Suppressor macrophage (primary cell): ENCODE results near the gene DCAF15.
"Not testable (repeated sequence)": the region's sequence is repeated elsewhere in the genome, so short reads cannot be mapped to it uniquely, and the experiment has no call there.

Experiments used
- DNase-seq, 4 experiments: peaks; one replicate each; pipeline ENCODE4 v3.0.0-alpha.2; 2020 to 2022
- total RNA-seq, 17 experiments: gene quantifications; one replicate each; lab custom pipeline; 2026; ENCODE audit warnings: mixed read lengths in 6 of 17, inconsistent platforms in 3 of 17; lab: John Stamatoyannopoulos, UW

The DCAF15 gene, protein sequence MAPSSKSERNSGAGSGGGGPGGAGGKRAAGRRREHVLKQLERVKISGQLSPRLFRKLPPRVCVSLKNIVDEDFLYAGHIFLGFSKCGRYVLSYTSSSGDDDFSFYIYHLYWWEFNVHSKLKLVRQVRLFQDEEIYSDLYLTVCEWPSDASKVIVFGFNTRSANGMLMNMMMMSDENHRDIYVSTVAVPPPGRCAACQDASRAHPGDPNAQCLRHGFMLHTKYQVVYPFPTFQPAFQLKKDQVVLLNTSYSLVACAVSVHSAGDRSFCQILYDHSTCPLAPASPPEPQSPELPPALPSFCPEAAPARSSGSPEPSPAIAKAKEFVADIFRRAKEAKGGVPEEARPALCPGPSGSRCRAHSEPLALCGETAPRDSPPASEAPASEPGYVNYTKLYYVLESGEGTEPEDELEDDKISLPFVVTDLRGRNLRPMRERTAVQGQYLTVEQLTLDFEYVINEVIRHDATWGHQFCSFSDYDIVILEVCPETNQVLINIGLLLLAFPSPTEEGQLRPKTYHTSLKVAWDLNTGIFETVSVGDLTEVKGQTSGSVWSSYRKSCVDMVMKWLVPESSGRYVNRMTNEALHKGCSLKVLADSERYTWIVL
- total RNA-seq, result 12.6 to 41.4 (median 20.3) reads per million in 17 experiments

DNA sequence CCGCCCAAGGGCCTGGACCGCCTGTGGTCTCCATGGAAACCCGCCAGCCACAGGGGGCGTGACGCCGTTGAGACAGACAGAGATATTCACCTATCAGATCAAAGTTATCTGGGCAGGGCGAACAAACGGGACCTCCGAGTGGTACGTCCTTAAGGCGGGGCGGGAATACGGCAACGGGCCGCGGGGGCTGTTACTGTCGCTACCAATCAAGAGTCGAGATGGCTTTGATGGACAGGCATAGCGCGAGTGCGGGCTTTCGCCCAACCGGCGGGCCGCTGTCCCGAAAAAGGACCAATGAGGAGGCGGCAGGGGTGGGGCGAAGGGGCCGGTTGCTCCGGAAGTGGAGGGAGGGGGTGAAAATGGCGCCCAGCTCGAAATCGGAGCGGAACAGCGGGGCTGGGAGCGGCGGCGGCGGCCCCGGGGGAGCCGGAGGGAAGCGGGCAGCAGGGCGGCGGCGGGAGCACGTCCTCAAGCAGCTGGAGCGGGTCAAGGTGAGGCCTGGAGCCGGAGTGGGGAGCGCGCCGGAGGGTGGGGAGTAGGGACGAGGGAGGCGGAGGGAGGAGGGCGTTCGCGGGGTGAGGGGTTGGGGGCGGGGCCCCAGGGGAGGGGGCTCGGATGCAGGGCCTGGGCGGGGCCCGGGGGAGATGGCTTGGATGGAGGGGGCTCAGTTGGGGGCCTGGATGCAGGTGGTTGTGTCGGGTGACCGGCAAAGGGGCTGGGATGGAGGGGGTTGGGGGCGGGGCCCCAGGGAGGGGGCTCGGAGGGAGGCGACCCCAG, at the start of gene DCAF15:
Gene DCAF15 (plus strand): TSS at position 356 of the 777 bp plus-strand sequence. CDS start 4 bp downstream, at position 360.
- DNase-seq, result peak; percentile 100

DNA sequence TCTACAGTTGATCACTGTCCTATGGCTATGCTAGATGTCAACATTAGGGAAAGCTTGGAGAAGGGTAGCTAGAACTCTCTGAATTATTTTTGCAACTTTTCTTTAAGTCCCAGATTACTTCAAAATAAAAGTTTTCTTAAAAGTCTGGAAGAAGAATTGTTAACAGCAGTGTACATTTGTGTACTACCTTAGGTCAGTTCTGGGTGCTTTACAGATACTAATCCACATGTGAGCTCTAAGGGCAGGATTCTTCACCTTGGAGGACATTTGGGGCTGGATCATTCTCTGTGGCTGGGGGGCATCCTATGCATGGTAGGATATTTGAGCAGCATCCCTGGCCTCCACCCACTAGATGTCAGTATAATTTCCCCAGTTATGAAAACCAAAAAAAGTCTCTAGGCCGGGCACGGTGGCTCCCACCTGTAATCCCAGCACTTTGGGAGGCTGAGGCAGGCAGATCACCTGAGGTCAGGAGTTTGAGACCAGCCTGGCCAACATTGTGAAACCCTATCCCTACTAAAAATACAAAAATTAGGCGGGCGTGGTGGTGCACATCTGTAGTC, 49.2 kb upstream of the DCAF15 start:
- DNase-seq, result peak in 3 of 4 experiments; percentile 24 to 57 (median 49)

DNA sequence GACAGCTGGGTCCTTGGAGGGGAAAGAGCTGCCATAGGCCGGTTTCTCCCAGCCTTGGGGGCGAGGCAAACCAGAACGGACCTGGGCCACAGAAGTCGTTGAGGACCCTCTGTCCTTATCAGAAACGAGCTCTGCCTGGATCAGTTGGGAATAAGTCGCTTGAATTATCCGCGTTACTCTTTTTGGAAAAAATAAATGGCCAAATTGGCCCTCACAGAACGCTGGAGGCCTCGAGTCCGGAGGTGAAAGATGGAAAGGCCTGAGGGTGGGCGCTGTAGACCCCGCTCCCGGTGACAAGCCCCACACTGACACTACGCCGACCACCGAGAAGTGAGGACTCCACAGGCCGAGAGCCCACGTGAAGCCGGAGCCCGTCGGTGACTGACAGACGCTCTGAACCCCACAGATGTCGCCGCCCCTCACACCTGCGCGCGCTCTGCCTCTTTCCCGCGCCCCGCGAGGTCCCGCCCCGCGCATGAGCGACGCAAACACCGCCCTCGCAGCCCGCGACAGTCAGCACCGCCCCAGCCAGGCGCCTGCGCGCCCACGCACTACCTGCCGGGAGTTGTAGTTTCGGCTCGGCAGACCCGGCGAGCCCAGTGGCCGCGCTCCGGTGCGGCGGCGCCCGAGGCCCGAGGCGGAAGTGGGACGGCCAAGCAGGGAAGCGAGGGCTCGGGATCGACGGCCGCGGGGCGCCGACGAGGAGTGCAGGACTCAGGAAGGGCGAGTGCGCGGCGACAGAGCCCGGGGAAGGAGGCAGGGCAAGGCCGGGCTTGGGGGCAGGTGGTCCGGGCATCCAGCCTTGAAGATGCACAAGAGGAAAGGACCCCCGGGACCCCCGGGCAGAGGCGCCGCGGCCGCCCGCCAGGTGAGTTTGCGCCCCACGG, 46.4 kb upstream of the DCAF15 start, which contains the start of the genes BRME1 and CC2D1A:
Gene BRME1 (minus strand): TSS at position 484 of the 887 bp plus-strand sequence. CDS start 1,225 bp downstream, outside the sequence.
Gene CC2D1A (plus strand): TSS at position 568 of the 887 bp plus-strand sequence. CDS start 241 bp downstream, at position 809.
- peak; percentile 91 to 97 (median 94) for DNase-seq

DNA sequence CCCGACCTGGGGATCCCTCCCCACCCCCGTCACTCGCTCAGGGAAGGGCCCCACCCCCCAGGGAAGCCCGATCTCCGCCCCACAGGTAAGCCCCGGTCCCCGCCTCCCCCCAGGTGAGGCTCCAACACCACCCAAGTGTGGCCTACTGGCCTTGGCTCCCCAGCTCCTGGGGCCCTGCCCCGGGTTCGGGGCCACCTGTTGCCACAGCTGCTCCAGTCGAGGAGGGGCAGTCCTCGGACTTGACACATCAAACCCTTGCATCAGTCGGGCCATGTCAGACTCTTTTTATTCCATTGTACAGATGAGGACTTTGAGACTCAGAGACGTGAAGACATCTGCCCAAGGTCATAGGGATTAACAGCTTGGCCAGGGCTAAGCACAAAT, 45.8 kb upstream of the DCAF15 start:
- peak in 3 of 4 experiments; percentile 20 to 28 (median 24) for DNase-seq

DNA sequence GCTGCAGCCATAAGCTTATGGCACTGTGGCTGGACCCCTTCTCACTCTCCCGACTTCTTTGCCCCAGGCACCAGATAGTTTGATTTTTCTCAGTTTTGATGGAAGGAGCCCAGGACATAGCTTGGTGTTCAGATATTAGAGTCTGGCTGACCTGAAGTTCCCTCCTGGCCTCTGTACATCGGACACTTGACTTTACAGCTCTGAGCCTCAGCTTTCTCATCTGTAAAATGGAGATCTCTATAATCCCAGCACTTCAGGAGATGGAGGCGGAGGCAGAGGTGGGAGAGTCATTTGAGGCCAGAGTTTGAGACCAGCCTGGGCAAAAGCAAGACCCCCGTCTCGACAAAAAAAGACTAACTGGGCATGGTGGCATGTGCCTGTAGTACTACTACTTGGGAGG, 45.4 kb upstream of the DCAF15 start:
- no peak for DNase-seq

DNA sequence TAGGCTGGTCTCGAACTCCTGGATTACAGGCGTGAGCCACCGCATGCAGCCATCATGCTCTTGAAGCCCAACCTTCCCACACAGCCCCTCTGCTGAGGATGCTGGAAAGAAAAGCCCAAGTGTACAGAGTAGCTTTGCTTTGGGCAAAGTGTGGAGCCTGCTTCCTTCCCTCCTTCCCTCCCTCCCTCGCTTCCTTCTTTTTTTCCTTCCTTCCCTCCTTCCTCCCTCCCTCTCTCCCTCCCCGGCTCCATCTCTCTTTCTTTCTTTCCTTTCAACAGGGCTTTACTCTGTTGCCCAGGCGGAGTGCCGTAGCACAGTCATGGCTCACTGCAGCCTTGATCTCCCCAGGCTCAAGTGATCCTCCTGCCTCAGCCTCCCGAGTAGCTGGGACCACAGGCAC, 43.6 kb upstream of the DCAF15 start:
- DNase-seq, result no peak

DNA sequence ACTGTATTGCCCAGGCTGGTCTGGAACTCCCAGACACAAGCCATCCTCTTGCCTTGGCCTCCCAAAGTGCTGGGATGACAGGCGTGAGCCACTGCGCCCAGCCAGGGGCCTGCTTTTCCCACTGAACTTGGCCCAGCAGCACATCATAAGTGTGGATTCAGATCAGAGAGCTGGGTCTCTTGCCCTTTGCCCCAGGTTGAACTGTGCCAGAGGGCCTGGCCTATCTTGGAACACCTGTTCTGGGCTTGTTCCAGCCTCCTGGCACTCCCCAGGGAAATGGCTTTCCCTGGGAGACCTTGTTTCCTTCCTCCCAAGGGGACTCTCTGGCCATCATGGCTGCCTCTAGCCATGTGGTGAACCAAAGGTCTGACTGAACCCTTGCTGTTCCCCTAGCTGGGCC, 42.9 kb upstream of the DCAF15 start:
- DNase-seq, result no peak

DNA sequence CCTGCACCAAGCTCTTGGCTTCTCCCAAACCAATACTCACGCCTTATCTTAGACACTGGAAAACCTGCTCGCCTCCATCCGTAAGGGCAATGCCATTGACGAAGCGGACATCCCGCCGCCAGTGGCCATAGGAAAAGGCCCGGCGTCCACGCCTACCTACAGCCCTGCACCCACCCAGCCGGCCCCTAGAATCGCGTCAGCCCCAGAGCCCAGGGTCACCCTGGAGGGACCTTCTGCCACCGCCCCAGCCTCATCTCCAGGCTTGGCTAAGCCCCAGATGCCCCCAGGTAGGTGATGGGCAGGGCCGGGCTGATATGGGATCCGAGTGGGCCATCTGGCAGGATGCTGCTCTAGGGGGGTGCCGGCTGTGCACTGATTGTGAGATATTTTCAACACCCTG, 39.0 kb upstream of the DCAF15 start:
- DNase-seq, result no peak

DNA sequence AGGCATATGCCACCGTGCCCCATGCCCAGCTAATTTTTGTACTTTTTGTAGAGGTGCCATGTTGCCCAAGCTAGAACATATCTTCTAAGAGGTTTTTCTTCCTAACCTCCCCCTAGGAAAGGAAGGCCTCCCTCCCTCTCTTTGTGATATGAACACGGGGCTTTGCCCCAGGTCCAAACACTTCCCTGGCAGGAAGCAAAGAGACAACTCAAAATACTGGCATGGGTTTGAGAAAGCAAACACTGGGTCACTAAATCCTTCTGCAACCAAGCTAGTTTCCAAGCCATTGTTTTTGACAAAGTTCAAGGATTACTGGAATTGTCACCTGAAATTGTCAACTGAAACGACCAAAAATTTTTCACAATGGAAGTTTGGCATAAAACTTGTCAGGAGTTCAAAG, 37.5 kb upstream of the DCAF15 start:
- DNase-seq, result no peak

DNA sequence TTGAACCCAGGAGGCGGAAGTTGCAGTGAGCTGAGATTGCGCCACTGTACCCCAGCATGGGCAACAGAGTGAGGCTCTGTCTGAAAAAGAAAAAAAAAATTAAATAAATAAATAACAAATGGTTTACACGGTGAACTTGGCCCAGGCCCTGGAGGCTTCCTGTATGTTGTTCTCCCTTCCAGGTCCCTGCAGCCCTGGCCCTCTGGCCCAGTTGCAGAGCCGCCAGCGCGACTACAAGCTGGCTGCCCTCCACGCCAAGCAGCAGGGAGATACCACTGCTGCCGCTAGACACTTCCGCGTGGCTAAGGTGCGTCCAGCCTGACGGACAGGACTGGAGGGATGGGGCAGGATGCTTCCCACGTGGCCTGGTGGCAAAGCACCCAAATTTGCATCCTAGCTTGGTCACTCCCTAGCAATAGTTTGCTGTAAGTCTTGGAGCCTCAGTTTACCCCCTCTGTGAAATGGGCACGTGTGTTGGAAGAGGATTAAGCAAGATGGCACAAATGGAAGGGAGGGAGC, 34.4 kb upstream of the DCAF15 start:
- no peak for DNase-seq

DNA sequence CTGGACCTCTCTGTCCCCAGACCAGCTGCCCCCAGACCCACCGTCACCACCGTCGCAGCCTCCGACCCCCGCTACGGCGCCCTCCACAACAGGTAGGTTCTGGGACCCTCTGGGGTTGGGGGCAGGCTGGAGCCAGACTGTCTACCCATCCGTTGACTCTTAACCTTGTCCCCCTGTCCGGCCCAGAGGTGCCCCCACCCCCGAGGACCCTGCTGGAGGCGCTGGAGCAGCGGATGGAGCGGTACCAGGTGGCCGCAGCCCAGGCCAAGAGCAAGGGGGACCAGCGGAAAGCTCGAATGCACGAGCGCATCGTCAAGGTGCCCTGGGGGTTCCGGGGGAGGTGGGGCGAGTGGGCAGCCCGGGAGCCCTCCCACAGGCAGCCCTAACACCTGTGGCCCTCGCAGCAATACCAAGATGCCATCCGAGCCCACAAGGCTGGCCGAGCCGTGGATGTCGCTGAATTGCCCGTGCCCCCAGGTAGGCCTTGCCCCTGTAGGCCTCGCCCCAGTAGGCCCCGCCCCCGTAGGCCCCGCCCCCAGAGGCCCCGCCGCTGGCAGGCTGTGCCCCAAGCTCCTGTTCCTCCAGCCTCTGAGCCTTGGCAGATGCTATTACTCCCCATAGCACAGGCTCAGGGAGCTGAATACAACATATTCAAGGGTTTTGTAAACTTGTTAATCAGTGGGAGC, 33.4 kb upstream of the DCAF15 start:
- DNase-seq, result no peak

DNA sequence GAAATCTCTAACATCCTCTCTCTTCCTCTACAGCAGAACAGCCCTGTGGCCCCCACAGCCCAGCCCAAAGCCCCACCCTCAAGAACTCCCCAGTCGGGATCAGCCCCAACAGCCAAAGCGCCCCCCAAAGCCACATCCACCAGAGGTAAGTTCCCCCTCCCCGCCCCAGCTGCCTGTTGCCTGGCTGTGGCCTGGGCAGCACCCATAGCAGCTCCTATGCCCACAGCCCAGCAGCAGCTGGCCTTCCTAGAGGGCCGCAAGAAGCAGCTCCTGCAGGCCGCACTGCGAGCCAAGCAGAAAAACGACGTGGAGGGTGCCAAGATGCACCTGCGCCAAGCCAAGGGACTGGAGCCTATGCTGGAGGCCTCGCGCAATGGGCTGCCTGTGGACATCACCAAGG, 31.8 kb upstream of the DCAF15 start:
- DNase-seq, result no peak

DNA sequence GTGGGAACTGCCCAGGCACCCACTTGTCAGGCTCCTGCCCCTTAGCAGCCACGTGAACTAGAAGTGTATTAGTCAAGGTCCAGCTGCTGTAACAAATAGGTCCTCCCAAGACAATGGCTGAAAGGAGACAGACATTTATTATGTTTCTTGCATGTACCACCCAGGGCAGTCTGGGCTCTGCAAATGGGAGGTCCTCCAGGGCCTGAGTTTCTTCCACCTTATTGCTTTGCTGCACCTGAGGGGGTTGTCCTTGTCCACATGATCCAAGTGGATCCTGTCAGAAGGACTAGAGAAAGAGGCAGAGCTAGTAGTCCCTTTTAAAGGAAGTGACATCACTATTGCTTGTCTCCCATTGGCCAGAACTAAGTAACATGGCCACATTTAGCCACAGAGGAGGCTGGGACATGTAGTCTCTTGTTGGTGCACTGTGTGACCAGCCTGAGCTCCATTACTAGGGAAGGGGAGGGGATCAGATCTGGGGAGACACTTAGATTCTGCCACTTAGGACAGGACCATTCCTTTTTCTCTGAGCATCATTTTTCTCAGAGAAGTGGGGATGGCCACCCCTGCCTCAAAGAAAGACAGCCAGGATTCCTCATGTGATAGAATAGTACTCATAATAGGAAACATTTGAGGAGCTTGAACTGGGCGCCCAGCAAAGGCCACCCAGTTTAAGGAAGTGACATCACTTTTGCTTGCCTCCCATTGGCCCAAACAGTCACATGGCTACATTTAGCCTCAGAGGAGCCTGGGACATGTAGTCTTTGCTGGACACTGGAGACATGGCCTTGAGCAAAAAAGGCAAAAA, 31.2 kb upstream of the DCAF15 start:
- DNase-seq, result peak; percentile 16 to 50 (median 42)

DNA sequence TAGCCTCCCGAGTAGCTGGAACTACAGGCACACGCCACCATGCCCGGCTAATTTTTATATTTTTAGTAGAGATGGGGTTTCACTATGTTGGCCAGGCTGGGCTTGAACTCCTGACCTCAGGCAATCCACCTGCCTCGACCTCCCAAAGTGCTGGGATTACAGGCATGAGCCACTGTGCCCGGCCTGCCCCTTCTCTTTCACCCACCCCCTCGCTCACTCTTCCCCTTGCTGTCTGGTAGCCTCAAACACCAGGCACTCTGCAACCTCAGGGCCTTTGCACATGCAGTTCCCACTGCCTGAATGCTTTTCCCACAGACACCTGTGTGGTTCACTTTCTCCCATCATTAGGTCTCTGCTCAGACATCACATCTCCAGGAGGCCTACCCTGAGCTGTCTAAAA, 30.2 kb upstream of the DCAF15 start:
- not testable (repeated sequence) for DNase-seq

DNA sequence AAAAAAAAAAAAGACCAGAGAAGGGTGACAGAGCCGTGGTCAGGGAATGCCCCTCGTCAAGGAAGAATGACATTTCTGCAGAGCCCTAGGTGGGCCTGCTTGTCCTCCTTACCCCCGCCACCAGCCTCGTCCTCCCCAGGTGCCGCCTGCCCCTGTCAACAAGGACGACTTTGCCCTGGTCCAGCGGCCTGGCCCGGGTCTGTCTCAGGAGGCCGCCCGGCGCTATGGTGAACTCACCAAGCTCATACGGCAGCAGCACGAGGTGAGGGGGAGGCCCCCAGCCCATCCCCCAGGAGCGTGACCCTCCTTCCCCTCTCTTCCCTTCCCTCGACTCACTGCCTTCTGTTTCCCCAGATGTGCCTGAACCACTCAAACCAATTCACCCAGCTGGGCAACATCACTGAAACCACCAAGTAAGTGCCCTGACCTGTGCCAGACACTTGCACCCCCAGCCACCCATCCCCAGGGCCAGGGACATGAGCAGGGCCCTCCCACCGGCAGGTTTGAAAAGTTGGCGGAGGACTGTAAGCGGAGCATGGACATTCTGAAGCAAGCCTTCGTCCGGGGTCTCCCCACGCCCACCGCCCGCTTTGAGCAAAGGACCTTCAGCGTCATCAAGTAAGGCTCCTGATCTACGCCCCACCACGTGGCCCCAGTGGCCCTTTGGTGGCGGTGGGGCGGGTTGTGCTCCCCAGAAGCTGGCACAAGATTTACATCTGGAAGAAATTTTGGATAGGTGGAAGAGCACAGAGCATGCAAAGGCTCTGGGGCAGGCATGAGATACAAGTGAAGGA, 28.9 kb upstream of the DCAF15 start:
- DNase-seq, result no peak

DNA sequence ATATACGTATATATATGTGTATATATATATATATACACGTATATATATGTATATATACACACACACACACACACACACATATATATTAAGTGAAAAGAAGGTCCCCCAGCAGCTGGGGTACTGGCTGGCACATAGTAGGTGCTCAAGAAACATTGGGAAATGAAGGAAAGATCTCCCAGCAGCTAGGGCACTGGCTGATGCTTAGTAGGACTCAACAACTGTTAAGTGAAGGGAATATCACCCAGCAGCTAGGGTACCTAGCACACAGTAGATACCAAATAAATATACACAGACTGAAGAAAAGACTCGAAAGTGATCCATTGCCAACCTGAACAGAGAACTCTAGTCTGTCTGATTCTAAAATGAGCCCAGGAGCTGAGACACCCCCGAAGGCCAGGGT, 26.3 kb upstream of the DCAF15 start:
- no peak for DNase-seq

DNA sequence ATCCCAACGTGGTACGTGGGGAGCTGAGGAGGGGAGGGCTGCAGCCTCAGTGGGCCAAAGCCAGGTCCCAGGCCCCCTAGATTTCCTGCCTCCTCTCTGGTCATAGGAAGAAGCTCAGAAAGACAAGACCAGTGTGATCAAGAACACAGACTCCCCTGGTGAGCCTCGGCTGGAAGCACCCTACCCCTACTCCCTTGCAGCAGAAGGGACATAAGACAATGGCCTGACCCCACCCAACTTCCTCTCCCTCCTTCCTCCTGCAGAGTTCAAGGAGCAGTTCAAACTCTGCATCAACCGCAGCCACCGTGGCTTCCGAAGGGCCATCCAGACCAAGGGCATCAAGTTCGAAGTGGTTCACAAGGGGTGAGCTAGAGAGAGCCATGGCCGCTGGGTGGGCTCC, 25.6 kb upstream of the DCAF15 start:
- DNase-seq, result peak in 1 of 4 experiments; percentile 18

DNA sequence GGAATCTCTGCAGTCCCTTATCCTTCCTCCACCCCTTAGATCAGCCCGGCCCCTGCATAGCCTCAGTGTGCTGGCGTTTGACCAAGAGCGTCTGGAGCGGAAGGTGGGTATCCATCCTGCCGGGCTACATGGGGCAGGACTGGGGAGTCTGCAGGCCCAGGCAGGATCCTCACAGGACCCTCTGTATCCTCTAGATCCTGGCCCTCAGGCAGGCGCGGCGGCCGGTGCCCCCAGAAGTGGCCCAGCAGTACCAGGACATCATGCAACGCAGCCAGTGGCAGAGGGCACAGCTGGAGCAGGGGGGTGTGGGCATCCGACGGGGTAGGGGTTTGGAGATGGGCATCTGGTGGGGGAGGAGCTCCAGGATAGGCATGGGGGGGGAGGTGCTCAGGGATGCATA, 23.0 kb upstream of the DCAF15 start:
- no peak for DNase-seq

DNA sequence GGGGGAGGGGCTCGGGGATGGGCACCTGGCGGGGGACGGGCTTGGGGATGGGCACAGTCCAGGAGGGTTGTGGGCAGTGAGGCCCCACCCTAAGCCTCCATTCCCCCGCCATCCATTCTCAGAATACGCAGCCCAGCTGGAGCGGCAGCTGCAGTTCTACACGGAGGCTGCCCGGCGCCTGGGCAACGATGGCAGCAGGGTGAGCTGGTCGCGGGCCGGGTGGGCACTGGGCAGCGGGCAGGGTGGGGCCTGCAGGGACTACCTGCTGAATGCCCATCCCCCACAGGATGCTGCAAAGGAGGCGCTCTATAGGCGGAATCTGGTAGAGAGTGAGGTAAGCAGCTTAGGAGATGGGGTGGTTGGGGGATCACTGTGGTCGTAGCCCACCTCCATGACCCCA, 22.4 kb upstream of the DCAF15 start:
- DNase-seq, result no peak
